ENCODE data around the gene TPCN1. TPM values are rescaled to one million over a fixed set of nuclear protein-coding genes. Genes with fewer than 3 reads are reported as not detected.

TPCN1 gene
- total RNA-seq, 1 experiment from 2014 or later, result 29.7 TPM

DNA sequence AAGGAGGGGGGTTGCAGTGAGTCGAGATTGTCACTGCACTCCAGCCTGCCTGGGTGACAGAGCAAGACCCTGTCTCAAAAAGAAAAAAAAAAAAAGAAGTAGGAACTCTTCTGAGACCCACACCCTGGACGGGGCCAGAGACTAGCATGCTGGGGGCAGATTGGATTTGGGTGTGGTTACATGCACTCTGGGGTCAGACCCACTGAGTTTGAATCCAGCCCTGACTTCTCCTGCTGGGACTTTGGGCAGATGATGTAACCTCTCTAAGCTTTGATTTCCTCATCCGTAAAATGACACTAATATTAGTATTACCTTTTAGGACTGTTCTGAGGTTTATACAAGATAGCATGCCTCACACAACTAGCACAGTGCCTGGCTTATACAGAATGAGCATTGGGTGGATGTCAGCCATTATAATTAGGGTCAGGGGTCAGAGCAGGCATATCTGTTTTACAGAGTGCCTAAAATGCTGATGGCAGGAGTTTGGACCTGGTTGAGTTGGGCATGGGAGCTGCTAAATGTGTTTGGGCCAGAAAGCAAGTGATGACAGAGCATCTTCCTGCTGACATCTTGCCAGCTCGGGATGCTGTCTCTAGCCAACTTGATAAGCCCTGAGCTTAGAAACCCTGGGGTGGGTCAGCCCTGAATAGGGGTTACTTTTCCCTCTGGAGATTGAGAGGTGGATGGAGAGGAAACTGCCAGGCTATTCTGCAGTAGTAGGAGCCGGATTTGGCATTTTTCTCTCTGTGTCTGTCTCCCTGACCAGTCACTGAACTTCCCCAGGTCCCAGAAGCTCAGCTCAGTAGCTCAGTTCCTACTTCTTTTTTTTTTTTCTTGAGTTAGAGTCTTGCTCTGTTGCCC, 15.5 kb downstream of the TPCN1 start:
- no TSS peak for BruUV-seq (replicated peaks)
- ChIA-PET POLR2A (interaction anchor here (2.5 kb wide), 1 partner anchor 15 kb away, joined by 7 read pairs; the partner anchor contains the start of gene TPCN1), CTCF (no interaction called here), RAD21 (ENCODE audit: low non-redundant PET in 1 of 2, low total read pairs in 2 of 2, uncharacterized antibody in 2 of 2, unreplicated experiment in 2 of 2) (no interaction called here)
- intact Hi-C loops (cut with micrococcal nuclease), result no loop called here
- ATAC-seq (no peak), DNase-seq (ENCODE audit: low read depth, low spot score) (no peak)
- Histone ChIP-seq H3K9me2 (ENCODE audit: insufficient read depth) (no peaks in the 10 kb centered on the region), H3K9ac (ENCODE audit: low read length) (no peak overlapping the region), H3K27ac (ENCODE audit: low read depth, low read length) (no peak overlapping the region), H3K4me3 (replicated peaks in 1 of 2; ENCODE audit: low read depth in 1 of 2, low read length in 2 of 2) (no peak overlapping the region), H3K4me2 (ENCODE audit: low read length) (no peak overlapping the region), H3K9me3 (ENCODE audit: control insufficient read depth in 1 of 2, insufficient read depth in 1 of 2, low read depth in 1 of 2, low read length in 2 of 2) (no peaks in the 10 kb centered on the region), H4K20me1 (ENCODE audit: insufficient read depth) (no peaks in the 10 kb centered on the region), H2AFZ (ENCODE audit: low read depth, low read length, poor library complexity, severe bottlenecking) (no peak overlapping the region), H3K36me3 (ENCODE audit: control insufficient read depth in 1 of 2, insufficient read depth in 2 of 2, low read length in 2 of 2) (peaks cover 0 to 8% of the 10 kb centered on the region in 2 experiments; a peak in 1 of 4 replicates), H3K4me1 (ENCODE audit: control insufficient read depth in 1 of 2, insufficient read depth in 2 of 2, low read length in 2 of 2) (peaks cover 14 to 28% of the 10 kb centered on the region in 2 experiments), H3K27me3 (ENCODE audit: insufficient read depth, low read length) (no peaks in the 10 kb centered on the region), H3K79me2 (ENCODE audit: insufficient read depth, low read length) (no peaks in the 10 kb centered on the region)
- TF ChIP-seq CEBPB (IDR thresholded peaks at IDR 0.05; ENCODE audit: low read depth) (no peak), ZNF274 (IDR thresholded peaks at IDR 0.05; ENCODE audit: low read depth, low read length) (no peak), JUND (IDR thresholded peaks at IDR 0.05) (no peak), ZBTB33 (IDR thresholded peaks at IDR 0.05; ENCODE audit: extremely low read depth, insufficient replicate concordance, low read length) (no peak), MAX (IDR thresholded peaks at IDR 0.05) (no peak), POLR2AphosphoS5 (IDR thresholded peaks at IDR 0.05; ENCODE audit: low read depth, low read length) (no peak), EGR1 (IDR thresholded peaks at IDR 0.05; ENCODE audit: low read depth) (no peak), ELF1 (IDR thresholded peaks at IDR 0.05; ENCODE audit: borderline replicate concordance, low read depth) (no peak), SRF (IDR thresholded peaks at IDR 0.05; ENCODE audit: low read depth) (no peak), TCF7L2 (IDR thresholded peaks at IDR 0.05; ENCODE audit: borderline replicate concordance, extremely low read depth, insufficient read depth, insufficient read length) (no peak), RAD21 (IDR thresholded peaks at IDR 0.05; ENCODE audit: low read depth) (no peak), ZFX (IDR thresholded peaks at IDR 0.05) (no peak), POLR2A (IDR thresholded peaks at IDR 0.05; ENCODE audit: borderline replicate concordance, extremely low read depth, insufficient read depth, insufficient read length) (no peak), CBX3 (IDR thresholded peaks at IDR 0.05; ENCODE audit: low read depth) (no peak), EZH2 (IDR thresholded peaks at IDR 0.05) (no peak)
- TF ChIP-seq, protein P1, sequence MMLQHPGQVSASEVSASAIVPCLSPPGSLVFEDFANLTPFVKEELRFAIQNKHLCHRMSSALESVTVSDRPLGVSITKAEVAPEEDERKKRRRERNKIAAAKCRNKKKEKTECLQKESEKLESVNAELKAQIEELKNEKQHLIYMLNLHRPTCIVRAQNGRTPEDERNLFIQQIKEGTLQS (IDR thresholded peaks at IDR 0.05), result no peak
- TF ChIP-seq, protein P2, sequence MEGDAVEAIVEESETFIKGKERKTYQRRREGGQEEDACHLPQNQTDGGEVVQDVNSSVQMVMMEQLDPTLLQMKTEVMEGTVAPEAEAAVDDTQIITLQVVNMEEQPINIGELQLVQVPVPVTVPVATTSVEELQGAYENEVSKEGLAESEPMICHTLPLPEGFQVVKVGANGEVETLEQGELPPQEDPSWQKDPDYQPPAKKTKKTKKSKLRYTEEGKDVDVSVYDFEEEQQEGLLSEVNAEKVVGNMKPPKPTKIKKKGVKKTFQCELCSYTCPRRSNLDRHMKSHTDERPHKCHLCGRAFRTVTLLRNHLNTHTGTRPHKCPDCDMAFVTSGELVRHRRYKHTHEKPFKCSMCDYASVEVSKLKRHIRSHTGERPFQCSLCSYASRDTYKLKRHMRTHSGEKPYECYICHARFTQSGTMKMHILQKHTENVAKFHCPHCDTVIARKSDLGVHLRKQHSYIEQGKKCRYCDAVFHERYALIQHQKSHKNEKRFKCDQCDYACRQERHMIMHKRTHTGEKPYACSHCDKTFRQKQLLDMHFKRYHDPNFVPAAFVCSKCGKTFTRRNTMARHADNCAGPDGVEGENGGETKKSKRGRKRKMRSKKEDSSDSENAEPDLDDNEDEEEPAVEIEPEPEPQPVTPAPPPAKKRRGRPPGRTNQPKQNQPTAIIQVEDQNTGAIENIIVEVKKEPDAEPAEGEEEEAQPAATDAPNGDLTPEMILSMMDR (IDR thresholded peaks at IDR 0.05 in 2 of 3, conservative IDR thresholded peaks at IDR 0.05 in 1 of 3; ENCODE audit: borderline replicate concordance in 1 of 3, insufficient read depth in 1 of 3, low read depth in 2 of 3, low read length in 2 of 3), result no peak
- TF ChIP-seq, protein P3, sequence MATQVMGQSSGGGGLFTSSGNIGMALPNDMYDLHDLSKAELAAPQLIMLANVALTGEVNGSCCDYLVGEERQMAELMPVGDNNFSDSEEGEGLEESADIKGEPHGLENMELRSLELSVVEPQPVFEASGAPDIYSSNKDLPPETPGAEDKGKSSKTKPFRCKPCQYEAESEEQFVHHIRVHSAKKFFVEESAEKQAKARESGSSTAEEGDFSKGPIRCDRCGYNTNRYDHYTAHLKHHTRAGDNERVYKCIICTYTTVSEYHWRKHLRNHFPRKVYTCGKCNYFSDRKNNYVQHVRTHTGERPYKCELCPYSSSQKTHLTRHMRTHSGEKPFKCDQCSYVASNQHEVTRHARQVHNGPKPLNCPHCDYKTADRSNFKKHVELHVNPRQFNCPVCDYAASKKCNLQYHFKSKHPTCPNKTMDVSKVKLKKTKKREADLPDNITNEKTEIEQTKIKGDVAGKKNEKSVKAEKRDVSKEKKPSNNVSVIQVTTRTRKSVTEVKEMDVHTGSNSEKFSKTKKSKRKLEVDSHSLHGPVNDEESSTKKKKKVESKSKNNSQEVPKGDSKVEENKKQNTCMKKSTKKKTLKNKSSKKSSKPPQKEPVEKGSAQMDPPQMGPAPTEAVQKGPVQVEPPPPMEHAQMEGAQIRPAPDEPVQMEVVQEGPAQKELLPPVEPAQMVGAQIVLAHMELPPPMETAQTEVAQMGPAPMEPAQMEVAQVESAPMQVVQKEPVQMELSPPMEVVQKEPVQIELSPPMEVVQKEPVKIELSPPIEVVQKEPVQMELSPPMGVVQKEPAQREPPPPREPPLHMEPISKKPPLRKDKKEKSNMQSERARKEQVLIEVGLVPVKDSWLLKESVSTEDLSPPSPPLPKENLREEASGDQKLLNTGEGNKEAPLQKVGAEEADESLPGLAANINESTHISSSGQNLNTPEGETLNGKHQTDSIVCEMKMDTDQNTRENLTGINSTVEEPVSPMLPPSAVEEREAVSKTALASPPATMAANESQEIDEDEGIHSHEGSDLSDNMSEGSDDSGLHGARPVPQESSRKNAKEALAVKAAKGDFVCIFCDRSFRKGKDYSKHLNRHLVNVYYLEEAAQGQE (IDR thresholded peaks at IDR 0.05; ENCODE audit: low read depth), result no peak

Data from HCT116 (cell line).